Fibroblast of lung (primary cell): ENCODE measurements around the gene ARF1. TPM values are rescaled to one million over a fixed set of nuclear protein-coding genes. Genes with fewer than 3 reads are reported as not detected.

ENCODE experiments used
- DNase-seq, 2 donors: peaks; one replicate each; pipeline versions ENCODE4 v3.0.0 to v3.0.0-alpha.2; 2010; ENCODE audit warnings: low read depth in 2 of 2
- H2AFZ ChIP-seq: 2 replicates; pipeline ENCODE4 v1.5.1; 2012; ENCODE audit warnings: low read length, control low read depth, inconsistent platforms
- H3K27ac ChIP-seq: 2 replicates; pipeline ENCODE4 v1.5.1; 2011; ENCODE audit warnings: low read length, control low read depth; ENCODE audit not compliant: insufficient read depth
- H3K27me3 ChIP-seq: 2 replicates; pipeline ENCODE4 v1.5.1; 2011; ENCODE audit warnings: mild to moderate bottlenecking, low read length; ENCODE audit not compliant: control insufficient read depth, insufficient read depth
- H3K36me3 ChIP-seq: 2 replicates; pipeline ENCODE4 v1.5.1; 2011; ENCODE audit warnings: low read length; ENCODE audit not compliant: control insufficient read depth, insufficient read depth
- H3K4me1 ChIP-seq: 2 replicates; pipeline ENCODE4 v1.5.1; 2011; ENCODE audit warnings: low read length; ENCODE audit not compliant: control insufficient read depth, insufficient read depth; ENCODE audit errors: extremely low read depth
- H3K4me2 ChIP-seq: 2 replicates; pipeline ENCODE4 v1.5.1; 2011; ENCODE audit warnings: low read length, control low read depth; ENCODE audit not compliant: insufficient read depth; ENCODE audit errors: extremely low read depth
- H3K4me3 ChIP-seq, 4 experiments: fragments of 200-600 bp in 1 of 4; sonication (generic) in 1 of 4; replicated peaks in 1 of 4; 2 replicates each; pipeline ENCODE4 v1.5.1; 2011 to 2016; ENCODE audit warnings: low read length in 4 of 4, low read depth in 3 of 4, mild to moderate bottlenecking in 3 of 4, control low read depth in 2 of 4, inconsistent platforms in 1 of 4, mixed read lengths in 1 of 4; ENCODE audit not compliant: insufficient read depth in 1 of 4; ENCODE audit errors: control extremely low read depth in 1 of 4
- H3K79me2 ChIP-seq: 2 replicates; pipeline ENCODE4 v1.5.1; 2012; ENCODE audit warnings: mild to moderate bottlenecking, low read length, inconsistent platforms; ENCODE audit not compliant: control insufficient read depth, insufficient read depth
- H3K9ac ChIP-seq: 2 replicates; pipeline ENCODE4 v1.5.1; 2011; ENCODE audit warnings: mild to moderate bottlenecking, low read length, control low read depth; ENCODE audit not compliant: insufficient read depth
- H3K9me3 ChIP-seq: 2 replicates; pipeline ENCODE4 v1.5.1; 2012; ENCODE audit warnings: low read depth, low read length; ENCODE audit not compliant: control insufficient read depth, insufficient read depth
- H4K20me1 ChIP-seq: 2 replicates; pipeline ENCODE4 v1.5.1; 2011; ENCODE audit warnings: low read length; ENCODE audit not compliant: control insufficient read depth, insufficient read depth; ENCODE audit errors: extremely low read depth
- CTCF ChIP-seq, 2 donors: IDR thresholded peaks in 1 of 2; conservative IDR thresholded peaks in 1 of 2; 1 replicate in 1 of 2; 2 replicates in 1 of 2; pipeline ENCODE4 v1.5.1; 2011 to 2012; ENCODE audit warnings: low read length in 2 of 2, control low read depth in 1 of 2, inconsistent platforms in 1 of 2, low read depth in 1 of 2, mild to moderate bottlenecking in 1 of 2
- EZH2 ChIP-seq: IDR thresholded peaks from 2 replicates; pipeline ENCODE4 v1.5.1; 2012; ENCODE audit warnings: low read length, control low read depth, mild to moderate bottlenecking; ENCODE audit errors: missing control alignments
- polyA minus RNA-seq: library from RNA; depleted of rRNA, polyadenylated mRNA; stranded (reverse); fragments of >200 nt; gene quantifications from 2 replicates; pipeline ENCODE4 v1.2.3, GENCODE V29; 2011; ENCODE audit warnings: low replicate concordance
- polyA plus RNA-seq, 2 donors: library from polyadenylated mRNA; depleted of rRNA in 1 of 2; stranded (reverse) in 1 of 2; unstranded in 1 of 2; fragments of >200 nt; gene quantifications; 2 replicates each; pipeline ENCODE4 v1.2.1, GENCODE V29; 2011 to 2012; ENCODE audit warnings: missing spikeins in 1 of 2
- total RNA-seq: library from RNA; depleted of rRNA; stranded (reverse); fragments of >200 nt; gene quantifications from 2 replicates; pipeline ENCODE4 v1.2.1, GENCODE V29; 2014

Gene ARF1
- total RNA-seq (195 and 261 TPM in 2 replicates), polyA plus RNA-seq (546 and 642 TPM in 2 replicates), polyA minus RNA-seq (684 and 840 TPM in 2 replicates)
- polyA plus RNA-seq (2012): 456 and 567 TPM in 2 replicates

- no peaks in the 10 kb centered on the region for H3K9me3 ChIP-seq
- TF ChIP-seq CTCF (conservative IDR thresholded peaks at IDR 0.05 in 1 of 2, IDR thresholded peaks at IDR 0.05 in 1 of 2; ENCODE audit: low read depth in 1 of 2, low read length in 2 of 2) (no peak), EZH2 (no peak)
- peak; percentile 87 to 92 for DNase-seq
- peak within 1 kb of the TSS; percentile 67 for H2AFZ ChIP-seq
- no peaks in the 10 kb centered on the region for H3K27me3 ChIP-seq
- H3K4me3 ChIP-seq: peak within 1 kb of the TSS; percentile 77 to 99 (median 98)
- peaks cover 11% of the 10 kb centered on the region for H4K20me1 ChIP-seq
- H3K4me1 ChIP-seq: peaks cover 14% of the 10 kb centered on the region
- H3K4me2 ChIP-seq: peak within 1 kb of the TSS; percentile 94
- peaks cover 1% of the 10 kb centered on the region for H3K36me3 ChIP-seq
- H3K79me2 ChIP-seq: peaks cover 64% of the 10 kb centered on the region
- H3K27ac ChIP-seq: peak within 1 kb of the TSS; percentile 96
- H3K9ac ChIP-seq: peak within 1 kb of the TSS; percentile 99
These were observed at the start of gene ARF1 for GRCh38 chr1:228082214-228082917. Gene ARF1, plus strand, starts transcription at chr1:228082708. Its CDS starts 14,407 bp downstream, at chr1:228097115.

GRCh38 chr1:228033376-228033775 lies 49.1 kb upstream of the ARF1 start:
- Histone ChIP-seq H4K20me1 (no peaks in the 10 kb centered on the region), H3K79me2 (no peaks in the 10 kb centered on the region), H3K36me3 (no peaks in the 10 kb centered on the region), H3K9me3 (no peaks in the 10 kb centered on the region), H3K4me2 (no peak overlapping the region), H3K27ac (no peak overlapping the region), H3K27me3 (peaks cover 3% of the 10 kb centered on the region), H3K4me3 (no peak overlapping the region), H3K4me1 (no peaks in the 10 kb centered on the region), H2AFZ (no peak overlapping the region), H3K9ac (no peak overlapping the region)
- TF ChIP-seq EZH2 (no peak), CTCF (conservative IDR thresholded peaks at IDR 0.05 in 1 of 2, IDR thresholded peaks at IDR 0.05 in 1 of 2; ENCODE audit: low read depth in 1 of 2, low read length in 2 of 2) (no peak)
- DNase-seq: no peak

- no peak for DNase-seq
- H3K27me3 ChIP-seq: peaks cover 8% of the 10 kb centered on the region
These were observed 47.3 kb upstream of the ARF1 start for GRCh38 chr1:228034954-228035837.

More at GRCh38 chr1:228034954-228035837, 47.3 kb upstream of the ARF1 start:
- Histone ChIP-seq H4K20me1 (no peaks in the 10 kb centered on the region), H3K4me2 (no peak overlapping the region), H3K9ac (no peak overlapping the region), H3K4me3 (no peak overlapping the region), H3K9me3 (no peaks in the 10 kb centered on the region), H3K36me3 (no peaks in the 10 kb centered on the region), H3K4me1 (no peaks in the 10 kb centered on the region), H2AFZ (no peak overlapping the region), H3K79me2 (no peaks in the 10 kb centered on the region), H3K27ac (no peak overlapping the region)
- TF ChIP-seq EZH2: no peak
- no peak for TF ChIP-seq CTCF (conservative IDR thresholded peaks at IDR 0.05 in 1 of 2, IDR thresholded peaks at IDR 0.05 in 1 of 2; ENCODE audit: low read depth in 1 of 2, low read length in 2 of 2)
